Fibroblast of lung (primary cell): ENCODE measurements around the gene DAAM1. TPM values are rescaled to one million over a fixed set of nuclear protein-coding genes. Genes with fewer than 3 reads are reported as not detected.

Experiments used
- DNase-seq, 2 donors: peaks; one replicate each; pipeline versions ENCODE4 v3.0.0 to v3.0.0-alpha.2; 2010; ENCODE audit warnings: low read depth in 2 of 2
- H2AFZ ChIP-seq: 2 replicates; pipeline ENCODE4 v1.5.1; 2012; ENCODE audit warnings: low read length, control low read depth, inconsistent platforms
- H3K27ac ChIP-seq: 2 replicates; pipeline ENCODE4 v1.5.1; 2011; ENCODE audit warnings: low read length, control low read depth; ENCODE audit not compliant: insufficient read depth
- H3K27me3 ChIP-seq: 2 replicates; pipeline ENCODE4 v1.5.1; 2011; ENCODE audit warnings: mild to moderate bottlenecking, low read length; ENCODE audit not compliant: control insufficient read depth, insufficient read depth
- H3K36me3 ChIP-seq: 2 replicates; pipeline ENCODE4 v1.5.1; 2011; ENCODE audit warnings: low read length; ENCODE audit not compliant: control insufficient read depth, insufficient read depth
- H3K4me1 ChIP-seq: 2 replicates; pipeline ENCODE4 v1.5.1; 2011; ENCODE audit warnings: low read length; ENCODE audit not compliant: control insufficient read depth, insufficient read depth; ENCODE audit errors: extremely low read depth
- H3K4me2 ChIP-seq: 2 replicates; pipeline ENCODE4 v1.5.1; 2011; ENCODE audit warnings: low read length, control low read depth; ENCODE audit not compliant: insufficient read depth; ENCODE audit errors: extremely low read depth
- H3K4me3 ChIP-seq, 4 experiments: fragments of 200-600 bp in 1 of 4; sonication (generic) in 1 of 4; replicated peaks in 1 of 4; 2 replicates each; pipeline ENCODE4 v1.5.1; 2011 to 2016; ENCODE audit warnings: low read length in 4 of 4, low read depth in 3 of 4, mild to moderate bottlenecking in 3 of 4, control low read depth in 2 of 4, inconsistent platforms in 1 of 4, mixed read lengths in 1 of 4; ENCODE audit not compliant: insufficient read depth in 1 of 4; ENCODE audit errors: control extremely low read depth in 1 of 4
- H3K79me2 ChIP-seq: 2 replicates; pipeline ENCODE4 v1.5.1; 2012; ENCODE audit warnings: mild to moderate bottlenecking, low read length, inconsistent platforms; ENCODE audit not compliant: control insufficient read depth, insufficient read depth
- H3K9ac ChIP-seq: 2 replicates; pipeline ENCODE4 v1.5.1; 2011; ENCODE audit warnings: mild to moderate bottlenecking, low read length, control low read depth; ENCODE audit not compliant: insufficient read depth
- H3K9me3 ChIP-seq: 2 replicates; pipeline ENCODE4 v1.5.1; 2012; ENCODE audit warnings: low read depth, low read length; ENCODE audit not compliant: control insufficient read depth, insufficient read depth
- H4K20me1 ChIP-seq: 2 replicates; pipeline ENCODE4 v1.5.1; 2011; ENCODE audit warnings: low read length; ENCODE audit not compliant: control insufficient read depth, insufficient read depth; ENCODE audit errors: extremely low read depth
- CTCF ChIP-seq, 2 donors: IDR thresholded peaks in 1 of 2; conservative IDR thresholded peaks in 1 of 2; 1 replicate in 1 of 2; 2 replicates in 1 of 2; pipeline ENCODE4 v1.5.1; 2011 to 2012; ENCODE audit warnings: low read length in 2 of 2, control low read depth in 1 of 2, inconsistent platforms in 1 of 2, low read depth in 1 of 2, mild to moderate bottlenecking in 1 of 2
- EZH2 ChIP-seq: IDR thresholded peaks from 2 replicates; pipeline ENCODE4 v1.5.1; 2012; ENCODE audit warnings: low read length, control low read depth, mild to moderate bottlenecking; ENCODE audit errors: missing control alignments
- polyA plus RNA-seq, 2 donors: library from polyadenylated mRNA; depleted of rRNA in 1 of 2; stranded (reverse) in 1 of 2; unstranded in 1 of 2; fragments of >200 nt; gene quantifications; 2 replicates each; pipeline ENCODE4 v1.2.1, GENCODE V29; 2011 to 2012; ENCODE audit warnings: missing spikeins in 1 of 2
- total RNA-seq: library from RNA; depleted of rRNA; stranded (reverse); fragments of >200 nt; gene quantifications from 2 replicates; pipeline ENCODE4 v1.2.1, GENCODE V29; 2014

DAAM1 gene
- total and polyA plus RNA-seq, 2 donors (not counting 1 experiment from before 2014, with no cell fraction given), result 15.5 to 36.3 TPM

- Histone ChIP-seq H2AFZ (no peak overlapping the region), H3K9ac (no peak overlapping the region), H3K4me3 (no peak overlapping the region), H3K4me2 (no peak overlapping the region), H3K4me1 (no peaks in the 10 kb centered on the region), H3K9me3 (no peaks in the 10 kb centered on the region), H3K27me3 (no peaks in the 10 kb centered on the region), H3K79me2 (no peaks in the 10 kb centered on the region), H4K20me1 (no peaks in the 10 kb centered on the region), H3K36me3 (no peaks in the 10 kb centered on the region), H3K27ac (no peak overlapping the region)
- TF ChIP-seq CTCF (conservative IDR thresholded peaks at IDR 0.05 in 1 of 2, IDR thresholded peaks at IDR 0.05 in 1 of 2; ENCODE audit: low read depth in 1 of 2, low read length in 2 of 2) (no peak), EZH2 (no peak)
- no peak for DNase-seq
Measured at GRCh38 chr14:59239022-59239421, 50.6 kb downstream of the DAAM1 start.

DNA sequence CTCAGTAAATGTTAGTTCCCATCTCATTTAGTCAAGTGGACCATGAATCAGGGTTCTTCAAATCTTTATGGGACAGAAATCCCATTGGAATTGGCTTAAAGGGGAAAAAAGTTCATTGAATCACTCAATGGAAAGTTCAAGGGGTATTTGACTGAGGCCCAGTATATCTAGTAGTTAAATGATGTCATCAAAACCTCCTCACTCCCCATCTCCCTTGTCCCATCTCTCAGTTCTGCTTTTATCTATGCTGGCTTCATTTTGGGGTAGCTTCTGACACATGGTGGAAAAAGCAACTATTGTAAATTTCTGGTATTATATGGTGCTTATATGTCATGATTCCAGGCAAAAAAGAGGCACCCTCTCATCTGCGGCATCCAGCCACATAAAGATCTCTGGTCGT, 51.9 kb downstream of the DAAM1 start:
- Histone ChIP-seq H3K4me3 (no peak overlapping the region), H4K20me1 (no peaks in the 10 kb centered on the region), H2AFZ (no peak overlapping the region), H3K36me3 (no peaks in the 10 kb centered on the region), H3K79me2 (no peaks in the 10 kb centered on the region), H3K27ac (no peak overlapping the region), H3K4me1 (no peaks in the 10 kb centered on the region), H3K9ac (no peak overlapping the region), H3K27me3 (no peaks in the 10 kb centered on the region), H3K4me2 (no peak overlapping the region), H3K9me3 (no peaks in the 10 kb centered on the region)
- DNase-seq, result no peak
- TF ChIP-seq CTCF (conservative IDR thresholded peaks at IDR 0.05 in 1 of 2, IDR thresholded peaks at IDR 0.05 in 1 of 2; ENCODE audit: low read depth in 1 of 2, low read length in 2 of 2), result no peak
- no peak for TF ChIP-seq EZH2

DNA sequence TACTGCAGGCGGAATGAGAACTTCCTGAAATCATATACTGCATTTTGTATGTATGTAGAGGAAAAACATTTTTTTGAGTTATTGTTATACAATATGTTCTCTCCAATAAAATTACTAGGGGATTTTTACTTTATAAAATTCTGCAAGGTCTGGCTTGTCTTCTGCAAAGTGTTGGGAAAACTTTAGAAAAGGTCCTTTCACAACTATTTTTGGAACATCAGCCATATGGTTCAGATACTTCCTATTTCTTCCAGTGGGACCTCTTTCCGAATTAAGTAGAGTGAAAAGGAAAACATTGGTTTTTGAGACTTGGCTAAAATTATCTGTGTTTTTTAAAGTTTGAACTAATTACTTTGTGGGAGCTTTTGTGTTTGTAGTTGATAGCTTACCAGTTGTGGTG, 52.7 kb downstream of the DAAM1 start:
- Histone ChIP-seq H3K4me2 (no peak overlapping the region), H3K9me3 (no peaks in the 10 kb centered on the region), H3K4me3 (no peak overlapping the region), H3K36me3 (no peaks in the 10 kb centered on the region), H3K27ac (no peak overlapping the region), H3K79me2 (no peaks in the 10 kb centered on the region), H3K27me3 (no peaks in the 10 kb centered on the region), H2AFZ (no peak overlapping the region), H4K20me1 (no peaks in the 10 kb centered on the region), H3K4me1 (no peaks in the 10 kb centered on the region), H3K9ac (no peak overlapping the region)
- TF ChIP-seq CTCF (conservative IDR thresholded peaks at IDR 0.05 in 1 of 2, IDR thresholded peaks at IDR 0.05 in 1 of 2; ENCODE audit: low read depth in 1 of 2, low read length in 2 of 2) (no peak), EZH2 (no peak)
- no peak for DNase-seq
